Hepatocyte (in vitro differentiated cells): ENCODE data around the gene CTPS2. TPM values are rescaled to one million over a fixed set of nuclear protein-coding genes. Genes with fewer than 3 reads are reported as not detected.

Experiments used
- DNase-seq: peaks from one replicate; pipeline ENCODE4 v3.0.0-alpha.2; 2016; ENCODE audit warnings: low spot score
- H2AFZ ChIP-seq: fragments of 200-600 bp; sonication (generic); 2 replicates; pipeline ENCODE4 v1.6.0; 2016; ENCODE audit warnings: antibody characterized with exemption, mild to moderate bottlenecking
- H3K27ac ChIP-seq: fragments of 200-600 bp; sonication (generic); 2 replicates; pipeline ENCODE4 v1.5.1; 2016; ENCODE audit warnings: mild to moderate bottlenecking
- H3K27me3 ChIP-seq: fragments of 200-600 bp; sonication (generic); 2 replicates; pipeline ENCODE4 v1.6.1; 2016
- H3K36me3 ChIP-seq: fragments of 200-600 bp; sonication (generic); replicated peaks from 2 replicates; pipeline ENCODE4 v1.5.1; 2016; ENCODE audit warnings: low read depth; ENCODE audit not compliant: insufficient read depth
- H3K4me1 ChIP-seq: fragments of 200-600 bp; sonication (generic); 2 replicates; pipeline ENCODE4 v1.5.1; 2016; ENCODE audit warnings: mild to moderate bottlenecking, moderate library complexity; ENCODE audit not compliant: insufficient read depth
- H3K4me2 ChIP-seq: fragments of 200-600 bp; sonication (generic); 2 replicates; pipeline ENCODE4 v1.6.0; 2016
- H3K4me3 ChIP-seq: fragments of 200-600 bp; sonication (generic); 2 replicates; pipeline ENCODE4 v1.5.1; 2016; ENCODE audit warnings: mild to moderate bottlenecking
- H3K79me2 ChIP-seq: fragments of 200-600 bp; sonication (generic); 2 replicates; pipeline ENCODE4 v1.6.0; 2017; ENCODE audit warnings: mild to moderate bottlenecking
- H3K9me2 ChIP-seq: fragments of 200-600 bp; sonication (generic); replicated peaks from 2 replicates; pipeline ENCODE4 v1.6.0; 2017; ENCODE audit warnings: mild to moderate bottlenecking; ENCODE audit not compliant: insufficient read depth
- H3K9me3 ChIP-seq: fragments of 200-600 bp; sonication (generic); 2 replicates; pipeline ENCODE4 v1.5.1; 2016; ENCODE audit warnings: low read depth, mild to moderate bottlenecking
- H4K20me1 ChIP-seq: fragments of 200-600 bp; sonication (generic); 2 replicates; pipeline ENCODE4 v1.6.0; 2016; ENCODE audit warnings: mild to moderate bottlenecking; ENCODE audit not compliant: insufficient read depth, poor library complexity, severe bottlenecking
- CTCF ChIP-seq: fragments of 200-600 bp; sonication (generic); IDR thresholded peaks from 2 replicates; pipeline ENCODE4 v1.5.1; 2016; ENCODE audit warnings: antibody characterized with exemption, mild to moderate bottlenecking; ENCODE audit not compliant: poor library complexity
- EZH2 ChIP-seq: fragments of 200-600 bp; sonication (generic); IDR thresholded peaks from 2 replicates; pipeline ENCODE4 v1.6.1; 2016; ENCODE audit warnings: antibody characterized with exemption, mild to moderate bottlenecking, borderline replicate concordance
- EZH2phosphoT487 ChIP-seq: fragments of 200-600 bp; sonication (generic); IDR thresholded peaks from one replicate; pipeline ENCODE4 v1.6.1; 2018; ENCODE audit warnings: antibody characterized with exemption, mild to moderate bottlenecking, low read depth, moderate library complexity; ENCODE audit not compliant: unreplicated experiment, severe bottlenecking
- WGBS: methylation state at CpG from one replicate; pipeline ENCODE4 v1.1.6; 2016; ENCODE audit warnings: low lambda C conversion rate; ENCODE audit errors: missing lambda C conversion rate; 5-methylcytosine and 5-hydroxymethylcytosine counted together
- polyA plus RNA-seq: library from polyadenylated mRNA; unstranded; fragments of >200 nt; fragmentation: Nextera tagmentation; extraction: Ambion mirVana; gene quantifications from 2 replicates; pipeline ENCODE4 v1.2.1, GENCODE V29; 2016
- total RNA-seq: library from RNA; depleted of rRNA; stranded (reverse); fragments of >200 nt; gene quantifications from 2 replicates; pipeline ENCODE4 v1.2.3, GENCODE V29; 2014

The CTPS2 gene
- total and polyA plus RNA-seq, 2 experiments from 2014 or later, result 26.2 to 55.7 TPM

DNA sequence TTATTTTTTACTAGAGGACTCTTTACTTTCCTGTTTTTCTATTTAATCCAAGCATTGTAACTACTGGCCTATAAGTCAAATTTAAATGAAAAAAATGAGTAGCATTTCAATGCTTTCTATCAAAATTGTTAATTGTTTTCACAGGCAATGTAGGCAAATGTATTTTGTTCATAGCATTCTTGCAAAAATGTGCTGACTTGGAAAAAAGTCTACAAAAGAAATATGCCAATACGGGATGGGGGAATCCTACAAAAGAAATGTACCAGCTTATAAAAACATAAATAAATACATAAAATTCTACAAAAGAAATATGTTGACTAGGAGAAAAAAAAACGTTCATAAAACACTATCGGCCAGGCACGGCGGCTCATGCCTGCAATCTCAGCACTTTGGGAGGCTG is 77.4 kb downstream of the CTPS2 start:
- H3K4me2 ChIP-seq, result no peak overlapping the region
- H3K27ac ChIP-seq, result no peak overlapping the region
- H3K27me3 ChIP-seq, result no peaks in the 10 kb centered on the region
- 96% methylated on average over 5 of the region's 5 CpGs for WGBS
- TF ChIP-seq EZH2 (no peak), EZH2phosphoT487 (no peak), CTCF (no peak)
- no peaks in the 10 kb centered on the region for H3K36me3 ChIP-seq
- no peak overlapping the region for H3K4me3 ChIP-seq
- H3K9me3 ChIP-seq, result no peaks in the 10 kb centered on the region
- DNase-seq, result no peak
- H2AFZ ChIP-seq, result no peak overlapping the region
- H3K79me2 ChIP-seq, result no peaks in the 10 kb centered on the region
- no peaks in the 10 kb centered on the region for H4K20me1 ChIP-seq
- H3K9me2 ChIP-seq, result no peaks in the 10 kb centered on the region
- H3K4me1 ChIP-seq, result peaks cover 9% of the 10 kb centered on the region

- DNase-seq, result no peak
- no peak overlapping the region for H3K4me2 ChIP-seq
- H3K9me2 ChIP-seq, result no peaks in the 10 kb centered on the region
- H2AFZ ChIP-seq, result no peak overlapping the region
- no peak overlapping the region for H3K4me3 ChIP-seq
- H3K36me3 ChIP-seq, result no peaks in the 10 kb centered on the region
- no peaks in the 10 kb centered on the region for H4K20me1 ChIP-seq
- peak overlapping the region; percentile 49 for H3K27ac ChIP-seq
- no peaks in the 10 kb centered on the region for H3K79me2 ChIP-seq
- peaks cover 9% of the 10 kb centered on the region for H3K4me1 ChIP-seq
- whole genome bisulfite sequencing, result 68% methylated on average over 4 of the region's 4 CpGs
- TF ChIP-seq EZH2 (no peak), CTCF (no peak), EZH2phosphoT487 (no peak)
- no peaks in the 10 kb centered on the region for H3K27me3 ChIP-seq
- H3K9me3 ChIP-seq, result no peaks in the 10 kb centered on the region
These were observed 78.7 kb downstream of the CTPS2 start for GRCh38 chrX:16633754-16634153.

GRCh38 chrX:16629909-16630308 is 82.6 kb downstream of the CTPS2 start:
- Histone ChIP-seq H3K9me3 (no peaks in the 10 kb centered on the region), H3K4me1 (peaks cover 9% of the 10 kb centered on the region), H2AFZ (no peak overlapping the region), H3K9me2 (no peaks in the 10 kb centered on the region), H3K36me3 (no peaks in the 10 kb centered on the region), H3K4me3 (no peak overlapping the region), H3K27ac (peak overlapping the region; percentile 8), H3K4me2 (peak overlapping the region; percentile 25), H3K27me3 (no peaks in the 10 kb centered on the region), H3K79me2 (no peaks in the 10 kb centered on the region), H4K20me1 (no peaks in the 10 kb centered on the region)
- 65% methylated on average over 4 of the region's 4 CpGs for WGBS
- DNase-seq, result no peak
- TF ChIP-seq CTCF, result no peak
- no peak for TF ChIP-seq EZH2phosphoT487
- no peak for TF ChIP-seq EZH2
